IMR-90 (cell line): ENCODE data around the gene LGALS12. TPM values are rescaled to one million over a fixed set of nuclear protein-coding genes. Genes with fewer than 3 reads are reported as not detected.

Source experiments
- ATAC-seq: fragments of 200-7000 bp; cut with Tn5 transposase; 2 replicates; pipeline ENCODE4 v1.9.1; 2020; ENCODE audit warnings: low read depth, mild to moderate bottlenecking, moderate library complexity
- BruUV-seq: library from RNA; stranded (reverse); fragments of 400-500 nt; replicated peaks from 2 replicates; lab custom pipeline; 2021; lab: Mats Ljungman, UMichigan
- CTCF ChIA-PET: fragments of 300-600 bp; formaldehyde crosslinking; extraction: SDS; loops from one replicate; lab custom pipeline; 2021; ENCODE audit warnings: antibody characterized with exemption; lab: Yijun Ruan, JAX
- POLR2A ChIA-PET: fragments of 300-600 bp; sonication (Branson Sonifier 250); formaldehyde crosslinking; loops from one replicate; lab custom pipeline; 2022; ENCODE audit warnings: antibody characterized with exemption; ENCODE audit not compliant: unreplicated experiment; lab: Charles Lee
- DNase-seq: peaks from one replicate; pipeline ENCODE4 v3.0.0; 2013
- H2AFZ ChIP-seq: replicated peaks from 2 replicates; pipeline ENCODE3; 2013; ENCODE audit warnings: low read length, mild to moderate bottlenecking; ENCODE audit not compliant: poor library complexity
- H2AK5ac ChIP-seq: 2 replicates; pipeline ENCODE4 v1.6.1; 2013; ENCODE audit warnings: low read depth, low read length, inconsistent platforms
- H2AK9ac ChIP-seq: replicated peaks from 2 replicates; pipeline ENCODE3; 2013; ENCODE audit warnings: mild to moderate bottlenecking, low read depth, low read length, moderate library complexity; ENCODE audit not compliant: poor library complexity
- H2BK120ac ChIP-seq: 2 replicates; pipeline ENCODE4 v1.6.1; 2013; ENCODE audit warnings: low read depth, low read length, inconsistent platforms
- H2BK15ac ChIP-seq: 3 replicates; pipeline ENCODE4 v1.6.1; 2013; ENCODE audit warnings: low read depth, low read length, inconsistent platforms
- H2BK20ac ChIP-seq: 2 replicates; pipeline ENCODE4 v1.6.1; 2013; ENCODE audit warnings: low read depth, mild to moderate bottlenecking, inconsistent platforms, low read length, moderate library complexity
- H2BK5ac ChIP-seq: 2 replicates; pipeline ENCODE4 v1.6.1; 2013; ENCODE audit warnings: mild to moderate bottlenecking, low read depth, low read length, inconsistent platforms; ENCODE audit not compliant: poor library complexity, severe bottlenecking
- H3K14ac ChIP-seq: replicated peaks from 2 replicates; pipeline ENCODE4 v1.6.1; 2013; ENCODE audit warnings: low read depth, low read length, inconsistent platforms
- H3K18ac ChIP-seq: 2 replicates; pipeline ENCODE4 v1.6.1; 2013; ENCODE audit warnings: low read depth, low read length, control low read depth
- H3K23ac ChIP-seq: 2 replicates; pipeline ENCODE4 v1.6.1; 2013; ENCODE audit warnings: low read depth, low read length, inconsistent platforms
- H3K27ac ChIP-seq: 2 replicates; pipeline ENCODE4 v1.5.1; 2013; ENCODE audit warnings: mild to moderate bottlenecking, control low read depth, low read length; ENCODE audit not compliant: insufficient read depth
- H3K27me3 ChIP-seq: 2 replicates; pipeline ENCODE4 v1.6.1; 2013; ENCODE audit warnings: low read length; ENCODE audit not compliant: control insufficient read depth, insufficient read depth
- H3K36me3 ChIP-seq: 2 replicates; pipeline ENCODE4 v1.6.1; 2013; ENCODE audit warnings: low read length, mixed read lengths; ENCODE audit not compliant: control insufficient read depth, insufficient read depth
- H3K4ac ChIP-seq: 2 replicates; pipeline ENCODE4 v1.6.1; 2013; ENCODE audit warnings: low read depth, low read length, inconsistent platforms
- H3K4me1 ChIP-seq: 2 replicates; pipeline ENCODE4 v1.6.1; 2013; ENCODE audit warnings: low read length, mixed read lengths; ENCODE audit not compliant: control insufficient read depth, insufficient read depth
- H3K4me2 ChIP-seq: 2 replicates; pipeline ENCODE4 v1.6.1; 2013; ENCODE audit warnings: low read depth, mild to moderate bottlenecking, control low read depth, low read length, moderate library complexity
- H3K4me3 ChIP-seq: 2 replicates; pipeline ENCODE4 v1.5.1; 2013; ENCODE audit warnings: low read depth, mild to moderate bottlenecking, control low read depth, low read length, moderate library complexity; ENCODE audit not compliant: insufficient read depth
- H3K56ac ChIP-seq: 2 replicates; pipeline ENCODE4 v1.6.1; 2013; ENCODE audit warnings: low read length, inconsistent platforms; ENCODE audit not compliant: insufficient read depth; ENCODE audit errors: extremely low read depth
- H3K79me1 ChIP-seq, 2 experiments: 2 replicates each; pipeline ENCODE4 v1.6.1; 2013; ENCODE audit warnings: low read length in 2 of 2, inconsistent platforms in 1 of 2, low read depth in 1 of 2
- H3K9ac ChIP-seq: 2 replicates; pipeline ENCODE4 v1.6.1; 2013; ENCODE audit warnings: low read depth, low read length, control low read depth
- H3K9me1 ChIP-seq: 2 replicates; pipeline ENCODE4 v1.6.1; 2013; ENCODE audit warnings: low read length, inconsistent platforms; ENCODE audit not compliant: insufficient read depth
- H3K9me3 ChIP-seq: 2 replicates; pipeline ENCODE4 v1.6.1; 2013; ENCODE audit warnings: low read length; ENCODE audit not compliant: control insufficient read depth, insufficient read depth
- H4K20me1 ChIP-seq: 2 replicates; pipeline ENCODE4 v1.6.1; 2013; ENCODE audit warnings: low read length, inconsistent platforms; ENCODE audit not compliant: insufficient read depth
- H4K5ac ChIP-seq: 2 replicates; pipeline ENCODE4 v1.6.1; 2013; ENCODE audit warnings: mild to moderate bottlenecking, low read depth, low read length, control low read depth
- H4K8ac ChIP-seq, 2 experiments: 2 replicates each; pipeline ENCODE4 v1.6.1; 2013; ENCODE audit warnings: low read depth in 2 of 2, low read length in 2 of 2, control low read depth in 1 of 2, inconsistent platforms in 1 of 2
- H4K91ac ChIP-seq: 2 replicates; pipeline ENCODE4 v1.6.1; 2013; ENCODE audit warnings: low read depth, low read length, inconsistent platforms; ENCODE audit not compliant: insufficient read depth
- FOS ChIP-seq: fragments of 150-350 bp; IDR thresholded peaks from 2 replicates; pipeline ENCODE4 v1.6.1; 2016; ENCODE audit warnings: low read depth, low read length
- WGBS, 2 experiments: methylation state at CpG; one replicate each; pipeline versions ENCODE4 v1.1.5 to v1.1.7; 2013; ENCODE audit warnings: missing lambda C conversion rate in 2 of 2; ENCODE audit not compliant: insufficient read length in 1 of 2; ENCODE audit errors: extremely low coverage in 2 of 2; 5-methylcytosine and 5-hydroxymethylcytosine counted together
- dilution Hi-C: fragments of 300-500 bp; cut with HindIII; formaldehyde crosslinking; loops from one replicate; pipeline ENCODE4 v1.14.3; 2018; ENCODE audit warnings: low sequenced_read_pairs; ENCODE audit not compliant: unreplicated experiment
- in situ Hi-C: fragments of 300-500 bp; cut with MboI; formaldehyde crosslinking; loops from 3 replicates; pipeline ENCODE4 v1.14.3; 2019; ENCODE audit warnings: low sequenced_read_pairs, inconsistent platforms, mixed read lengths
- intact Hi-C: fragments of 100-400 bp; cut with micrococcal nuclease; formaldehyde crosslinking; loops from 2 replicates; pipeline ENCODE4 v1.10.0; 2022
- polyA plus RNA-seq, 3 experiments: library from polyadenylated mRNA; depleted of rRNA; stranded (reverse); fragments of >200 nt; gene quantifications; 2 replicates each; pipeline ENCODE4 v1.2.3, GENCODE V29; 2012; ENCODE audit warnings: low replicate concordance in 1 of 3
- total RNA-seq: library from RNA; depleted of rRNA; stranded (reverse); fragments of >200 nt; gene quantifications from 2 replicates; pipeline ENCODE4 v1.2.3, GENCODE V29; 2012

LGALS12 gene
- total and polyA plus RNA-seq, 2 of the 4 experiments (the other 2 are of a cell fraction), result not detected

DNA sequence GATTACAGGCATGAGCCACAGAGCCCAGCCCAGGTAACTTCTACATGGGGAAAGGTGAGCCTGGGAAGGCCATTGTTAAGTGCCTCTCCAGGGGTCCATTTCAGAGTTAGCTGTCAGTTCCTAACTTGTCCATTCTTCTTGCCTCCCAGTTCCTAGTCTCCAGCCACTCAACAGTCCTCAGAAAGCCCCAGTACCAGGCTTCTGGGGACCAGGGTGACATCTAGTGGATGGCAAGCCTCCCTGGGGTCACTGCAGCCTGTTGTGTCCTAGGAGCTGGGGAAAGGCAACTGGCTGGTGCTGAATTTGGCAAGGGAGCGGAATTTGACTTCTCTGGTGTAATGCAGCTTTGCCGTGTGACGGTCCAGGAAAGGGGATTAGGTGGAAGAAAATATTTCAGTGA lies 2.1 kb downstream of the LGALS12 start:
- no peaks in the 10 kb centered on the region for H3K79me1 ChIP-seq
- H2AK5ac ChIP-seq, result no peak overlapping the region
- no peak for DNase-seq
- H2AK9ac ChIP-seq, result no peak overlapping the region
- H2BK15ac ChIP-seq, result no peak overlapping the region
- no peak overlapping the region for H4K91ac ChIP-seq
- no peak overlapping the region for H3K27ac ChIP-seq
- intact Hi-C loops (no loop called here), in situ Hi-C loops (no loop called here), dilution Hi-C loops (no loop called here)
- H4K5ac ChIP-seq, result no peak overlapping the region
- no peak overlapping the region for H2BK20ac ChIP-seq
- H3K56ac ChIP-seq, result no peak overlapping the region
- H3K4me1 ChIP-seq, result no peaks in the 10 kb centered on the region
- H3K18ac ChIP-seq, result no peak overlapping the region
- no CpG with 5 or more reads among the region's 3 CpGs for WGBS, 2 experiments
- ATAC-seq, result peak; percentile 44; the same call in 1 of the 2 replicates
- no peak overlapping the region for H3K9ac ChIP-seq
- H2BK5ac ChIP-seq, result no peak overlapping the region
- no peak overlapping the region for H4K8ac ChIP-seq
- no peak overlapping the region for H3K4ac ChIP-seq
- ChIA-PET CTCF (interaction anchor here (0.6 kb wide), 1 partner anchor 15 kb away, joined by 3 read pairs; no protein-coding TSS in a partner anchor), POLR2A (no interaction called here)
- no peaks in the 10 kb centered on the region for H3K36me3 ChIP-seq
- no peak overlapping the region for H2AFZ ChIP-seq
- no peak overlapping the region for H3K23ac ChIP-seq
- no peak overlapping the region for H2BK120ac ChIP-seq
- H3K9me1 ChIP-seq, result no peaks in the 10 kb centered on the region
- H3K27me3 ChIP-seq, result peaks cover 3% of the 10 kb centered on the region
- H3K4me3 ChIP-seq, result no peak overlapping the region
- no peaks in the 10 kb centered on the region for H3K9me3 ChIP-seq
- no peak for TF ChIP-seq FOS
- BruUV-seq, result no TSS peak
- no peak overlapping the region for H3K14ac ChIP-seq
- H3K4me2 ChIP-seq, result no peak overlapping the region
- H4K20me1 ChIP-seq, result no peaks in the 10 kb centered on the region
